ENCODE measurements around the gene CES2.
A peak's percentile ranks its signal among the peaks of the same experiment; 100 is the strongest.
"Not testable (repeated sequence)": the region's sequence is repeated elsewhere in the genome, so short reads cannot be mapped to it uniquely, and the experiment has no call there.

Gene CES2

GRCh38 chr16:66933776-66934137 is 1.6 kb upstream of the CES2 start:
- Mint-ChIP-seq H3K27me3 (no peaks in the 10 kb centered on the region), H3K9me3 (no peaks in the 10 kb centered on the region), H3K4me1 (ENCODE audit: low read depth) (peaks cover 47% of the 10 kb centered on the region), H3K4me3 (peak overlapping the region; percentile 91), H3K36me3 (ENCODE audit: low read depth) (peaks cover 33% of the 10 kb centered on the region), H3K27ac (peak overlapping the region; percentile 94)

GRCh38 chr16:66934138-66934838 is 1.0 kb upstream of the CES2 start, which contains the start of gene CIAO2B:
CIAO2B (minus strand) TSS chr16:66934402; CDS start chr16:66934364, 38 bp downstream.
- H3K4me3 Mint-ChIP-seq = peak within 1 kb of the TSS; percentile 91

DNA sequence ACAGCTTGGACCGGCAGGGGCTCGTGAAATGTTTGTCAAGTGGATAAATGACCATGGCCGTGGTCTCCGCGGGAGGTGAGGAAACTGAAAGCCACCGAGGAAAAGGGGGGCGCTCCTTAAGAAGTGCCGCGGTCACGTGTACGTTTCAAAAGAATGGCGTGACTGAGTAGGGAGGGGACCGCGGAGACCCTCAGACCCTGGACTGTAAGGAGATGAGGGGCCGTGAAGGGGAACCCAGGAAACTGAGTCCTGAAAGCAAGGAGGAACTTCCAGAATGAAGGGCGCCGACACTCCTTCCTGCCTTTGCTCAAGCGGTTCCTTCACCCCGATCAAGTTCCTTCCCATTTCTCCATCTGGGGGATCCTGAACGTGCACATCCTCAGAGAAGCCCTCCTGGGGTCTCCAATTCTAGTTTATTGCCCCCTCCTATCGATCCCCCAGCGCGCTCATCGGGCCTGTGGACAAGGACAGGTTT is 440 bp upstream of the CES2 start:
- H3K4me3 Mint-ChIP-seq = peak overlapping the region; percentile 91
- not testable (repeated sequence) for H3K9me3 Mint-ChIP-seq, H3K27me3 Mint-ChIP-seq
- peak overlapping the region; percentile 94 for H3K27ac Mint-ChIP-seq
- peaks cover 36% of the 10 kb centered on the region for H3K36me3 Mint-ChIP-seq (ENCODE audit: low read depth)
- peaks cover 47% of the 10 kb centered on the region for H3K4me1 Mint-ChIP-seq (ENCODE audit: low read depth)

More at GRCh38 chr16:66934138-66934838, 1.0 kb upstream of the CES2 start, which contains the start of gene CIAO2B:
- H3K27me3 Mint-ChIP-seq = no peaks in the 10 kb centered on the region
- H3K9me3 Mint-ChIP-seq = no peaks in the 10 kb centered on the region
- peaks cover 33% of the 10 kb centered on the region for H3K36me3 Mint-ChIP-seq (ENCODE audit: low read depth)
- H3K27ac Mint-ChIP-seq = peak within 1 kb of the TSS; percentile 94
- H3K4me1 Mint-ChIP-seq (ENCODE audit: low read depth) = peaks cover 47% of the 10 kb centered on the region

DNA sequence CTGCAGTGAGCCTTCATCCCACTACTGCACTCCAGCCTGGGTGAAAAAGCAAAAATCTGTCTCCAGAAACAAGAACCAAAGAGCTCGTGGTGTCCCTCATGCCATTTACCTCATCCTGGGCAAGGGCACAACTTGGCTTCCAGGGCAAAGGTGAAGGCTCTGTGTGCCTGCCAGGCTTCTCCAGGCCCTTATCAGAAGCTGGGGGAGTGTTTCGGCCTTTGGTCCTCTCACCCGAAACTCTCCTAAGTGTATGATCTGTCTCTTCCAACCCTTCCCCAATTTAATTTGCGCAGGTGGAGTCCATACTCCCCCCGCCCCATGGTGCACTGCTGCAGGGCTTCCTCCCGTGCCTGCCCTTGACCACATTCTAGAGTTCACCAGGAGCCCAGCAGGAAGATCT is 1.1 kb downstream of the CES2 start:
- peaks cover 47% of the 10 kb centered on the region for H3K4me1 Mint-ChIP-seq (ENCODE audit: low read depth)
- H3K27ac Mint-ChIP-seq = peak overlapping the region; percentile 61
- no peaks in the 10 kb centered on the region for H3K27me3 Mint-ChIP-seq
- H3K36me3 Mint-ChIP-seq (ENCODE audit: low read depth) = peaks cover 38% of the 10 kb centered on the region
- H3K9me3 Mint-ChIP-seq = no peaks in the 10 kb centered on the region
- peak overlapping the region; percentile 60 for H3K4me3 Mint-ChIP-seq

DNA sequence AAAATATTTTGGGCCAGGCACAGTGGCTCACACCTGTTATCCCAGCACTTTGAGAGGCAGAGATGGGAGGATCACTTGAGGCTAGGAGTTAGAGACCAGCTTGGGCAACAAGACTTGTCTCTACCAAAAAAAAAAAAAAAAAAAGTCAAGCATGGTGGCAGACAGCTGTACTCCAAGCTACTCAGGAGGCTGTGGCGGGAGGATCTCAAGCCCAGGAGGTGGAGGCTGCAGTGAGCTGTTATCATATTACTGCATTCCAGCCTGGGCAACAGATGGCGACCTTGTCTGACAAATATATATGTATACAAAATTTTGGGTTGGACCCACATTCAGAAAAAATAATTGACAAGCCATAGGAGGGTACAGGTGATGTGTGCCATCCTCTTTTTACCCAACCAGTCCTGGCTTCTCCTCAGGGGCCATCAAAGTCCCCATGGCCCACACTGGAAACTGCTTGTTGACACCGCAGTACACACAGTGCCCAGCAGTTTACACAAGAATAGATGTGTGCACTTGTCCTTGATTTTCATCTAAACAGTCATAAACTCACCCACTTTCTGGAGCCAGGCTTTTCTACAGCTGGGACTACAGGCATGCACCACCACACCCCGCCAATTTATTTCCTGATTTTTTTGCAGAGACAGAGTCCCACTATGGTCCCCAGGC is 1.7 kb downstream of the CES2 start:
- H3K27me3 Mint-ChIP-seq = no peaks in the 10 kb centered on the region
- H3K27ac Mint-ChIP-seq = peak overlapping the region; percentile 61

DNA sequence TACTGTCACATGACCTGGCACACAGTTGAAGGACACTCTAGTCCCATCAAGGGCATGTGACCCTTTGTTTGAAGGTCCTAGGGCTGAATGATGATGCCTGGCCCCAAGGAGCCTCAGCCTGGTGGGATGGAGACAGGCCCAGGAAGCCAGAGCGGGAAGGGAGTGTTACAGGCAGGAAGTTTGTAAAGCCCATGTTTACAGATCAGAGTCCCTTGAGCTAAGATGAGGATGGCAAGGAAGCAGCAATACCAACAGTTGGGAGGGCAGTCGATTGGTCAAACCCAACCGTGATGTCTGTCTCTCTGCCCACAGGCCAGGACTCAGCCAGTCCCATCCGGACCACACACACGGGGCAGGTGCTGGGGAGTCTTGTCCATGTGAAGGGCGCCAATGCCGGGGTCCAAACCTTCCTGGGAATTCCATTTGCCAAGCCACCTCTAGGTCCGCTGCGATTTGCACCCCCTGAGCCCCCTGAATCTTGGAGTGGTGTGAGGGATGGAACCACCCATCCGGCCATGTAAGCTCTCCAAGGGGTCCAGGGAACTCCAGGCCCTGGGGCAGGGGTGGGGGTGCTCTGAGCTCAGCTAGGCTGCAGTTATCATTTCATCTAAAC is 2.5 kb downstream of the CES2 start:
- Mint-ChIP-seq H3K9me3 (no peaks in the 10 kb centered on the region), H3K27me3 (no peaks in the 10 kb centered on the region), H3K36me3 (ENCODE audit: low read depth) (peaks cover 36% of the 10 kb centered on the region), H3K27ac (no peak overlapping the region), H3K4me3 (no peak overlapping the region), H3K4me1 (ENCODE audit: low read depth) (peaks cover 34% of the 10 kb centered on the region)

More for the DNA sequence above, 1.7 kb downstream of the CES2 start:
- H3K4me3 Mint-ChIP-seq = peak overlapping the region; percentile 60
- H3K9me3 Mint-ChIP-seq = no peaks in the 10 kb centered on the region
- peaks cover 36% of the 10 kb centered on the region for H3K36me3 Mint-ChIP-seq (ENCODE audit: low read depth)
- H3K4me1 Mint-ChIP-seq (ENCODE audit: low read depth) = peaks cover 42% of the 10 kb centered on the region

DNA sequence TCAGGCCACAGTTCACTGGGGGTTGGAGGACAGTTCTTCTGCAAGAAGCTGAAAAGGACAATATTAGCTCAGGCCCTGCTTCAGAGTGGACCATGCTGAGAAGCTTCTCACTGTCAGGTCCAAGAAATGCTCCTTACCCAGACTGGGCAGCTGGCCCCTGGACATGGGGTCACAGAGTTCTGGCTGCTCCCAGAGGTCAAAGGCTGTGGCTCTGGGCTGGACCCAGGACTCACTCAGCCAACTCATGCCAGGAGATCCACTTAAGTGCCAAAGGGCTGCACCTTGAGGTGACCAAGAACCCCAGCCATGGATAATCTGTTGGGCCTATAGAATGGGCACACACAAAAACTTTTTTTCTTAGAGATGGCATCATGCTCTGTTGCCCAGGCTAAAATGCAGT is 4.0 kb downstream of the CES2 start:
- Mint-ChIP-seq H3K36me3 (ENCODE audit: low read depth) (peaks cover 30% of the 10 kb centered on the region), H3K9me3 (no peaks in the 10 kb centered on the region), H3K27ac (no peak overlapping the region), H3K27me3 (no peaks in the 10 kb centered on the region), H3K4me3 (no peak overlapping the region), H3K4me1 (ENCODE audit: low read depth) (peaks cover 19% of the 10 kb centered on the region)

DNA sequence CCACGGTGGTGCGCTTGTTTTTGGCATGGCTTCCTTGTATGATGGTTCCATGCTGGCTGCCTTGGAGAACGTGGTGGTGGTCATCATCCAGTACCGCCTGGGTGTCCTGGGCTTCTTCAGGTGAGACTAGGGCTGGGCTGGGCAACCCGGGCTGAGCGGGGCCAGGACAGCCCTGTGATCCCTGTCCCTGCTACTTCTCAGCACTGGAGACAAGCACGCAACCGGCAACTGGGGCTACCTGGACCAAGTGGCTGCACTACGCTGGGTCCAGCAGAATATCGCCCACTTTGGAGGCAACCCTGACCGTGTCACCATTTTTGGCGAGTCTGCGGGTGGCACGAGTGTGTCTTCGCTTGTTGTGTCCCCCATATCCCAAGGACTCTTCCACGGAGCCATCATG is 4.9 kb downstream of the CES2 start:
- Mint-ChIP-seq H3K4me1 (ENCODE audit: low read depth) (peaks cover 16% of the 10 kb centered on the region), H3K9me3 (no peaks in the 10 kb centered on the region), H3K4me3 (no peak overlapping the region), H3K36me3 (ENCODE audit: low read depth) (peaks cover 30% of the 10 kb centered on the region), H3K27me3 (no peaks in the 10 kb centered on the region), H3K27ac (no peak overlapping the region)

DNA sequence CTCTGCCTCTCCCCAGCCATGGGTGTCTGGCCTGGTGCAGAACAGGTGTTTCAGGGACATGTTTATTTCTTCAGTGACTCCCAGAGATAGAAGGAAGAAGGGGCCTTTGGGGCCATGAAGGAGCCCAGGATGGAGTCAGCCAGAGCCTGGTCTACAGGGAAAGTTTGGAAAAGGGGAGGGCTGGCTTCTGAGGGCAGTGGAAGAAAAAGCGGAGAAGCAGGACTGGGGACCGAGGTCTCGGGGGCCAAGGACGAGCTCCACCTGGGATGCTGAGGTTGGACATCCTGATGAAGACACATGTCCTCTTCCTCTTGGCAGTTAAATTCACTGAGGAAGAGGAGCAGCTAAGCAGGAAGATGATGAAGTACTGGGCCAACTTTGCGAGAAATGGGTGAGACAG is 7.7 kb downstream of the CES2 start:
- Mint-ChIP-seq H3K4me1 (ENCODE audit: low read depth) (peaks cover 8% of the 10 kb centered on the region), H3K9me3 (no peaks in the 10 kb centered on the region), H3K4me3 (no peak overlapping the region), H3K27ac (no peak overlapping the region), H3K27me3 (no peaks in the 10 kb centered on the region), H3K36me3 (ENCODE audit: low read depth) (peaks cover 22% of the 10 kb centered on the region)

DNA sequence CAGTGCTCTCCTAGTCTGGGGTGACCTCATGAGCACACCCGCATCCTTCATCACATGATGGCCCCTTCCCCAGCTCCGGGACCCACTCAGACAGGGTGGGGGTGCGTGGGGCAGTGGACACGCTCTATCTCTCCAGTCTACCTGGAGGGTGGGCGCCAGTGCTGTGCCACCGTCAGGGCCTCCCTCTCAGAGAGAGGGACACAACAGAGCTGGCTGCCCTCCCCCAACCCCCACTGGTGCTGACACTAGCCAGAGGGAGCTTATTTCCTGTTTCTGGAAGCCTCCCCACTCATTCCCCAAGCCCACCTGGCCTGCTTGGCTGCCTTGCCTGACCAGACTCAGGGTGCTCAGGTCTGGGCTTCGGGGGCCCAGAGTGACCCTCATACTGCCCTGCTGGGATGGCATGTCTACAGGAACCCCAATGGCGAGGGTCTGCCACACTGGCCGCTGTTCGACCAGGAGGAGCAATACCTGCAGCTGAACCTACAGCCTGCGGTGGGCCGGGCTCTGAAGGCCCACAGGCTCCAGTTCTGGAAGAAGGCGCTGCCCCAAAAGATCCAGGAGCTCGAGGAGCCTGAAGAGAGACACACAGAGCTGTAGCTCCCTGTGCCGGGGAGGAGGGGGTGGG is 8.2 kb downstream of the CES2 start:
- Mint-ChIP-seq H3K36me3 (ENCODE audit: low read depth) (peaks cover 22% of the 10 kb centered on the region), H3K4me3 (no peak overlapping the region), H3K9me3 (no peaks in the 10 kb centered on the region), H3K27ac (no peak overlapping the region), H3K4me1 (ENCODE audit: low read depth) (peaks cover 13% of the 10 kb centered on the region), H3K27me3 (peaks cover 6% of the 10 kb centered on the region)

DNA sequence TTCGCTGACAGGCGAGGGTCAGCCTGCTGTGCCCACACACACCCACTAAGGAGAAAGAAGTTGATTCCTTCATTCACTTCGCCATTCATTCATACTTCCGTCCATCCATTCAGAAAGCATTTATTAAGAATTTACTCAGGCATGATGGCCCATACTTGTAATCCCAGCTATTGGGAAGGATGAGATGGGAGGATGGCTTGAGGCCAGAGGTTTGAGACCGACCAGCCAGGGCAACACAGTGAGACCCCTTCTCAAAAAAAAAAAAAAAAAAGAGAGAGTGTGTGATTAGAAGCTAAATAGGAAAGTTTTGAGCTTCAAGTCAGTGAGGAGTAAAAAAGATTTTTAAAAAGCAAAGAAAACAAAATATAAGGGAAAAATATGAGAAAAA is 8.7 kb downstream of the CES2 start:
- no peak overlapping the region for H3K4me3 Mint-ChIP-seq
- H3K36me3 Mint-ChIP-seq (ENCODE audit: low read depth) = peaks cover 22% of the 10 kb centered on the region
- H3K27ac Mint-ChIP-seq = no peak overlapping the region
- H3K27me3 Mint-ChIP-seq = peaks cover 11% of the 10 kb centered on the region
- peaks cover 16% of the 10 kb centered on the region for H3K4me1 Mint-ChIP-seq (ENCODE audit: low read depth)
- H3K9me3 Mint-ChIP-seq = no peaks in the 10 kb centered on the region

DNA sequence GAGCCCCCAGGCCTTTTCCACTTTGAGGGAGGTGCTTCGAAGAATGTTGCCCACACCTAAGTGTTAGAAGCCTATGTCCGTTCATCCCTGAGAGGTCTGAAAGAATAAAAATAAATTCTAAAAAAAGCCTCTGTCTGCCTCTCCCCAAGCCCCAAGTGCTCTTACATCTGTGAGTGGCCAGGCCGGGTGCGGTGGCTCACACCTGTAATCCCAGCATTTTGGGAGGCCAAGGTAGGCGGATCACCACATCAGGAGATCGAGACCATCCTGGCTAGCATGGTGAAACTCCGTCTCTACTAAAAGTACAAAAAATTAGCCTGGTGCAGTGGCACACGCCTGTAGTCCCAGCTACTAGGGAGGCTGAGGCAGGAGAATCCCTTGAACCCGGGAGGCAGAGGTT is 9.7 kb downstream of the CES2 start:
- H3K4me3 Mint-ChIP-seq, H3K27ac Mint-ChIP-seq, H3K9me3 Mint-ChIP-seq: not testable (repeated sequence)
- Mint-ChIP-seq H3K27me3 (peaks cover 20% of the 10 kb centered on the region), H3K4me1 (ENCODE audit: low read depth) (peaks cover 16% of the 10 kb centered on the region), H3K36me3 (ENCODE audit: low read depth) (peaks cover 19% of the 10 kb centered on the region)

DNA sequence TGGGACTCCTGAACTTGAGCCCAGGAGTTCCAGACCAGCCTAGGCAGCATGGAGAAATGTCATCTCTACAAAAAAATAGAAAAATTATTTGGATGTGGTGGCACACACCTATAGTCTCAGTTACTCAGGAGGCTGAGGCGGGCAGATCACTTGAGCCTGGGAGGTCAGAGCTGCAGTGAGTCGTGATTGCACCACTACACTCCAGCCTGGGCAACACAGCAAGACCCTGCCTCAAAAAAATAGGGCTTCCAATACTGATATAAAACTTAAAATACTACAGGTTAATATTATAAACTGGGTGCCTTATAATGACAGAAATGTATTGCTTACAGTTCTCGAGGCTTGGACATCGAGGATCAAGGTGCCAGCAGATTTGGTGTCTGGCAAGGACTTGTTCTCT is 10.6 kb downstream of the CES2 start:
- H3K36me3 Mint-ChIP-seq (ENCODE audit: low read depth) = peaks cover 18% of the 10 kb centered on the region
- peaks cover 20% of the 10 kb centered on the region for H3K4me1 Mint-ChIP-seq (ENCODE audit: low read depth)
- no peak overlapping the region for H3K27ac Mint-ChIP-seq
- H3K9me3 Mint-ChIP-seq = no peaks in the 10 kb centered on the region
- peaks cover 27% of the 10 kb centered on the region for H3K27me3 Mint-ChIP-seq
- no peak overlapping the region for H3K4me3 Mint-ChIP-seq

- H3K4me3 Mint-ChIP-seq = no peak overlapping the region
- no peak overlapping the region for H3K27ac Mint-ChIP-seq
- peaks cover 18% of the 10 kb centered on the region for H3K36me3 Mint-ChIP-seq (ENCODE audit: low read depth)
- no peaks in the 10 kb centered on the region for H3K9me3 Mint-ChIP-seq
- H3K27me3 Mint-ChIP-seq = peaks cover 32% of the 10 kb centered on the region
- peaks cover 20% of the 10 kb centered on the region for H3K4me1 Mint-ChIP-seq (ENCODE audit: low read depth)
Measured at GRCh38 chr16:66946541-66946940, 11.2 kb downstream of the CES2 start.

DNA sequence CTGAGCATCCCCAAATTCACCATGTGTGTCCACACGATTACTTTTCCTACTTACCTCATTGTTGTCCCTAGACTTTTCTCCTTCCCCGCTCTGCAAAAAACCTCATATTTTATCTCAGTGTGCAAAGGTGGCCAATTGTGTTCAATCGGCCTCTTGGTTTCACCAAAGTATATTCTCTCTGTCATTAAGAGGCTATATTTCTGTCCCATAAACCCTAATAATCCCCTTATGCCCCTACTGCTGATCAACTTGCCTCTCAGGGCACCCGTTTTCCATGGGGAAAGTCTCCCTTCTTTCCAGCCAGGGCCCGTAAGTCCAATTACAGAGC is 11.6 kb downstream of the CES2 start:
- Mint-ChIP-seq H3K27ac (no peak overlapping the region), H3K4me1 (ENCODE audit: low read depth) (peaks cover 20% of the 10 kb centered on the region), H3K4me3 (peak overlapping the region; percentile 83), H3K9me3 (no peaks in the 10 kb centered on the region), H3K27me3 (peaks cover 36% of the 10 kb centered on the region), H3K36me3 (ENCODE audit: low read depth) (peaks cover 17% of the 10 kb centered on the region)
